Prostate gland (tissue), 2 donors: ENCODE measurements around the gene SEM1. TPM values are rescaled to one million over a fixed set of nuclear protein-coding genes. Genes with fewer than 3 reads are reported as not detected.

Experiments
- DNase-seq: peaks from one replicate; pipeline ENCODE4 v3.0.0-alpha.2; 2019; ENCODE audit warnings: low spot score
- H3K27ac ChIP-seq, 2 donors: fragments of 200-600 bp; sonication (generic); 2 replicates each; pipeline ENCODE4 v1.5.1; 2017 to 2019
- H3K27me3 ChIP-seq: fragments of 200-600 bp; sonication (generic); replicated peaks from 2 replicates; pipeline ENCODE4 v1.5.1; 2019; ENCODE audit not compliant: insufficient read depth
- H3K36me3 ChIP-seq, 2 donors: fragments of 200-600 bp; sonication (generic); 1 replicate in 1 of 2; 2 replicates in 1 of 2; pipeline versions ENCODE4 v1.5.1 to v1.8.1; 2017 to 2019
- H3K4me1 ChIP-seq: fragments of 200-600 bp; sonication (generic); replicated peaks from 2 replicates; pipeline ENCODE4 v1.5.1; 2019
- H3K4me3 ChIP-seq, 2 donors: fragments of 200-600 bp; sonication (generic); 2 replicates each; pipeline ENCODE4 v1.5.1; 2017 to 2019
- H3K9me3 ChIP-seq: fragments of 200-600 bp; sonication (generic); 2 replicates; pipeline ENCODE4 v1.5.1; 2017
- CTCF ChIP-seq, 4 experiments: fragments of 200-600 bp in 2 of 4; fragments of 450-650 bp in 2 of 4; sonication (generic) in 2 of 4; IDR thresholded peaks; 1 replicate in 3 of 4; 2 replicates in 1 of 4; pipeline ENCODE4 v1.5.1; 2016 to 2019; ENCODE audit warnings: antibody characterized with exemption in 4 of 4, mild to moderate bottlenecking in 2 of 4, moderate library complexity in 2 of 4
- POLR2A ChIP-seq: fragments of 450-650 bp; IDR thresholded peaks from one replicate; pipeline ENCODE4 v1.6.1; 2016; ENCODE audit warnings: antibody characterized with exemption, mild to moderate bottlenecking
- POLR2AphosphoS5 ChIP-seq: sonication (generic); formaldehyde crosslinking; IDR thresholded peaks from one replicate; pipeline ENCODE4 v1.6.1; 2017; ENCODE audit warnings: antibody characterized with exemption
- WGBS: methylation state at CpG from one replicate; pipeline ENCODE4 v1.1.5; 2018; 5-methylcytosine and 5-hydroxymethylcytosine counted together
- intact Hi-C: fragments of 100-400 bp; cut with DNase I; formaldehyde crosslinking; loops from one replicate; pipeline ENCODE4 v1.14.2; 2022
- total RNA-seq, 2 donors: library from RNA; depleted of rRNA; stranded (reverse); fragments of >200 nt; gene quantifications; one replicate each; pipeline ENCODE4 v1.1.0, GENCODE V29; 2016

SEM1 gene
- total RNA-seq, 2 donors from 2014 or later = 16.2 to 24.9 TPM

DNA sequence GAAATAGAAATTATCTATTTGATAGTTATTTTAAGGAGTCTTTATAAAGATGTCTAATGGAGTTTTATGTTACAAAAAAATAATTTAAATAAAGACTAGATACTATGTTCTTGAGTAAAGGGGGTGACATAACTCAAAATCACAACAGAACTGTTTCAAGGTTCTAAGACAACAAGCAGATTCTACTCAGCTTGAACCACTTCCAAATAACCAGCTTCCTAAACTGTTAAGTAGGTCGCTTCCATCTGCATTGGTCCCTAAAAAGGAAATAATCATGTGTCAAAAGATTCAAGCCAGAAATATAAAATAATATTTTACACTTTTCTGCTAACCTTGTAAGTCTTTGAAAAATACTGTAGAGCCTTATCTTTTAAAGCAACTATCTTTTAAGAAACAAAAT lies 14.1 kb downstream of the SEM1 start:
- 81% methylated on average over 1 of the region's 1 CpG for WGBS
- H3K27ac ChIP-seq = no peak overlapping the region
- H3K36me3 ChIP-seq = no peaks in the 10 kb centered on the region
- no peaks in the 10 kb centered on the region for H3K27me3 ChIP-seq
- no peaks in the 10 kb centered on the region for H3K4me1 ChIP-seq
- DNase-seq = no peak
- no peak overlapping the region for H3K4me3 ChIP-seq
- intact Hi-C loops = no loop called here
- no peaks in the 10 kb centered on the region for H3K9me3 ChIP-seq
- no peak for TF ChIP-seq POLR2A
- no peak for TF ChIP-seq CTCF (IDR thresholded peaks at IDR 0.05)
- no peak for TF ChIP-seq POLR2AphosphoS5

- DNase-seq = no peak
- H3K27me3 ChIP-seq = no peaks in the 10 kb centered on the region
- WGBS = 95% methylated on average over 4 of the region's 4 CpGs
- H3K9me3 ChIP-seq = no peaks in the 10 kb centered on the region
- intact Hi-C loops = no loop called here
- TF ChIP-seq POLR2A (no peak), POLR2AphosphoS5 (no peak), CTCF (IDR thresholded peaks at IDR 0.05) (no peak)
- no peak overlapping the region for H3K4me3 ChIP-seq
- H3K4me1 ChIP-seq = no peaks in the 10 kb centered on the region
- no peak overlapping the region for H3K27ac ChIP-seq
- H3K36me3 ChIP-seq = no peaks in the 10 kb centered on the region
Observed at GRCh38 chr7:96694082-96694481, 15.6 kb downstream of the SEM1 start.

DNA sequence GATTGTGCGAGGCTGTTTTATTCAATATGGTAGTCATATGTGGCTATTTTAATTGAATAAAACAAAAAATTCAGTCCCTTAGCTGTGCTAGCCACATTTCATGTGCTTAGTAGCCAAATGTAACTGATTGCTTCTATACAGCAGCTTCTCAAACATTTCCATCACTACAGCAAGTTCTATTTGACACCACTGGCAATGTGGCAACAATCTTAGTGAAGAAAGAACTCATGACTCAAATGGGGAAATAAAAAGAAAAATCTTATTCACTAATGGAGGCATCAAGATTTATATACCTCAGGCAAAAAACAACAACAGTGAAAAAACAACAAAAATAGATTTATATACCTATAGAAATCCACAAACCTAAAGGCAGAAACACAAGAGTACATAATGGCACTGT lies 17.9 kb downstream of the SEM1 start:
- Histone ChIP-seq H3K4me3 (no peak overlapping the region), H3K4me1 (no peaks in the 10 kb centered on the region), H3K36me3 (no peaks in the 10 kb centered on the region), H3K9me3 (no peaks in the 10 kb centered on the region), H3K27ac (no peak overlapping the region), H3K27me3 (no peaks in the 10 kb centered on the region)
- TF ChIP-seq POLR2A (no peak), POLR2AphosphoS5 (no peak), CTCF (IDR thresholded peaks at IDR 0.05) (no peak)
- 97% methylated on average over 1 of the region's 1 CpG for WGBS
- intact Hi-C loops = no loop called here
- DNase-seq = no peak

DNA sequence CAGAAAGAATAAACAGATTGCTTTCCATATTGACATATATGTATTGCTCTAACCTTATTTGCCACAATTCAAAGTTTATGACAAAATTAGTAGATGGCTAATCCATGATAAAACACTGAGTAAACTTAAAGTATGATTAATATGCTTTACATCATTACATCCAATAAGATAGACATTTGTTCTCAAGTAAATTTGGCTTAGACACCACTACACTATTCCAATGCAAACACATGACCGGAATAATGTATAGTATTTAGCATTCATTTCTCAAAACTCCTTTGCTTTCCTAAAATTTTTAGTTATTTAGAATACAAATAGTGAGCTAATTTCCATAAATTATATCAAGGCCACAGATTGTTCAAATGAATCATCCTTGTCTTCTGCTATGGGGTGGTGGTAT lies 20.2 kb downstream of the SEM1 start:
- no peak overlapping the region for H3K27ac ChIP-seq

More for the DNA sequence above, 20.2 kb downstream of the SEM1 start:
- Histone ChIP-seq H3K4me1 (no peaks in the 10 kb centered on the region), H3K9me3 (no peaks in the 10 kb centered on the region), H3K36me3 (no peaks in the 10 kb centered on the region), H3K4me3 (no peak overlapping the region), H3K27me3 (no peaks in the 10 kb centered on the region)
- WGBS = 78% methylated on average over 1 of the region's 1 CpG
- DNase-seq = no peak
- no peak for TF ChIP-seq CTCF (IDR thresholded peaks at IDR 0.05)
- no peak for TF ChIP-seq POLR2A
- TF ChIP-seq POLR2AphosphoS5 = no peak
- intact Hi-C loops = no loop called here
